BLaER1 treated with 17β-estradiol and CSF1 and Interleukin-3, amounts not matched to agents 10 nM and 100 nM (cell line): Measurements from ENCODE around the gene NLGN2.

Experiments
- H3K27ac ChIP-seq, 11 experiments: shearing (Covaris generic); formaldehyde crosslinking; 2 replicates each; pipeline ENCODE4 v1.8.1; 2022
- H3K27me3 ChIP-seq, 11 experiments: shearing (Covaris generic); formaldehyde crosslinking; 2 replicates each; pipeline ENCODE4 v1.8.1; 2022
- H3K36me3 ChIP-seq, 11 experiments: shearing (Covaris generic); formaldehyde crosslinking; 2 replicates each; pipeline ENCODE4 v1.8.1; 2022
- H3K4me1 ChIP-seq, 10 experiments: shearing (Covaris generic); formaldehyde crosslinking; 2 replicates each; pipeline ENCODE4 v1.8.1; 2022
- H3K4me2 ChIP-seq, 11 experiments: shearing (Covaris generic); formaldehyde crosslinking; 2 replicates each; pipeline ENCODE4 v1.8.1; 2022
- H3K4me3 ChIP-seq, 10 experiments: shearing (Covaris generic); formaldehyde crosslinking; 2 replicates each; pipeline ENCODE4 v1.8.1; 2022
- H3K9ac ChIP-seq, 11 experiments: shearing (Covaris generic); formaldehyde crosslinking; 2 replicates each; pipeline ENCODE4 v1.8.1; 2022
- H3K9me3 ChIP-seq, 11 experiments: shearing (Covaris generic); formaldehyde crosslinking; replicated peaks in 1 of 11; 2 replicates each; pipeline ENCODE4 v1.8.1; 2022
- H4K20me1 ChIP-seq, 11 experiments: shearing (Covaris generic); formaldehyde crosslinking; 2 replicates each; pipeline ENCODE4 v1.8.1; 2022
- Cebpa-rat ChIP-seq, 11 experiments: shearing (Covaris generic); IDR thresholded peaks; 2 replicates each; pipeline ENCODE4 v1.8.1; 2022

The NLGN2 gene

DNA sequence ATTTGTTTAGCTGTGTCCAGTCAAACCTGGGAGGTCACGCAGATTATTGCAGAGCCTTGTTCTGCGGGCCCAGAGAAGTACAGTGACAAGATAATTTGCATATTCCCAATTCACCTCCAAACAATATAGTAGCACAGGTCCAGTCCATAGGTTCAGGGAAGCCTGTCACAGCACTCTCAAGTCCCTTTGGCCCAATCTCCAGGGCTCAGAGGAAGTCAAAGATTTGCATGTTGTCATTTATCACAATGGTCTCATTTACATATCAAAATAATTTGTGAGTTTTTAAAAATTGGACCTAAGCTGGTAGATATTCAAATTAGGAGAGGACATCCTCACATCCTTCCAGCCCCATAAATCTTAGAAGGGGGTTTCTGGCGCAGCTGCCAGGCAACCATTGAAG lies 59.9 kb downstream of the NLGN2 start:
- peaks cover 30 to 60% (median 40%) of the 10 kb centered on the region in 11 experiments for H3K36me3 ChIP-seq
- H3K27ac ChIP-seq, result peak overlapping the region; percentile 17 to 73 (median 66); a peak in 20 of 22 replicates
- H3K4me1 ChIP-seq, result peaks cover 31 to 43% (median 37%) of the 10 kb centered on the region in 10 experiments
- no peak for TF ChIP-seq Cebpa-rat (IDR thresholded peaks at IDR 0.05)
- peaks cover 0 to 59% (median 19%) of the 10 kb centered on the region in 11 experiments; a peak in 13 of 22 replicates for H4K20me1 ChIP-seq
- peak overlapping the region; percentile 15 to 71 (median 39); a peak in 19 of 22 replicates for H3K4me2 ChIP-seq
- H3K9ac ChIP-seq, result peak overlapping the region in 7 of 11 experiments; percentile 1 to 46 (median 27); a peak in 7 of 22 replicates
- no peak overlapping the region for H3K4me3 ChIP-seq
- H3K27me3 ChIP-seq, result no peaks in the 10 kb centered on the region
- no peaks in the 10 kb centered on the region for H3K9me3 ChIP-seq

DNA sequence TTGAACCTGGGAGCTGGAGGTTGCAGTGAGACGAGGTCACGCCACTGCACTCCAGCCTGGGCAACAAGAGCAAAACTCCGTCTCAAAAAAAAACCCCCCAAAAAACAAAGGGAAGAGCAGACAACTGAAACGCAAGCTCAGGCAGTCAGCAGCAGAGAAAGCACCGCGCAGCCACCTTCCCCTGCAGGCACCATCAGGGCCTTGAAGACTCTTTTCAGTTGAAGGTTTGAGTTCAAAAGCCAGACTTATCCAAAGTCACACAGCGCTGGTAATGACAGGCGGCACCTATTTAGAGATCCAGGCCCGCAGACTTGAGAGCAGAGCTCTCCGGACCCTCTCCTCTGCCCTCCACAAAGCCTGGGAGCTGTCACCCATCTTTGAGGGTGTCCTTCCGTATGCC lies 60.6 kb downstream of the NLGN2 start:
- H3K9me3 ChIP-seq, result no peaks in the 10 kb centered on the region
- peaks cover 34 to 47% (median 41%) of the 10 kb centered on the region in 10 experiments for H3K4me1 ChIP-seq
- TF ChIP-seq Cebpa-rat (IDR thresholded peaks at IDR 0.05), result no peak
- H3K27ac ChIP-seq, result peak overlapping the region in 2 of 11 experiments; percentile 2 to 22; a peak in 1 of 22 replicates
- H4K20me1 ChIP-seq, result peaks cover 0 to 64% (median 21%) of the 10 kb centered on the region in 11 experiments; a peak in 13 of 22 replicates
- no peak overlapping the region for H3K4me3 ChIP-seq
- no peaks in the 10 kb centered on the region for H3K27me3 ChIP-seq
- no peak overlapping the region for H3K9ac ChIP-seq
- H3K36me3 ChIP-seq, result peaks cover 22 to 53% (median 32%) of the 10 kb centered on the region in 11 experiments
- H3K4me2 ChIP-seq, result peak overlapping the region in 1 of 11 experiments; percentile 71; a peak in 1 of 22 replicates

- no peak for TF ChIP-seq Cebpa-rat (IDR thresholded peaks at IDR 0.05)
- H3K27me3 ChIP-seq, result no peaks in the 10 kb centered on the region
- no peak overlapping the region for H3K4me2 ChIP-seq
- peaks cover 34 to 47% (median 41%) of the 10 kb centered on the region in 10 experiments for H3K4me1 ChIP-seq
- no peak overlapping the region for H3K4me3 ChIP-seq
- peak overlapping the region in 2 of 11 experiments; percentile 2 to 22; a peak in 1 of 22 replicates for H3K27ac ChIP-seq
- peaks cover 4 to 70% (median 21%) of the 10 kb centered on the region in 11 experiments; a peak in 13 of 22 replicates for H4K20me1 ChIP-seq
- H3K36me3 ChIP-seq, result peaks cover 16 to 53% (median 28%) of the 10 kb centered on the region in 11 experiments
- H3K9me3 ChIP-seq, result no peaks in the 10 kb centered on the region
- no peak overlapping the region for H3K9ac ChIP-seq
Measured at GRCh38 chr17:7468804-7469389, 61.3 kb downstream of the NLGN2 start.
